Measurements from ENCODE around the gene CMTM3.
"Not testable (repeated sequence)": the region's sequence is repeated elsewhere in the genome, so short reads cannot be mapped to it uniquely, and the experiment has no call there.

Gene CMTM3

GRCh38 chr16:66585481-66586239, 18.8 kb upstream of the CMTM3 start:
- DNase-seq = no peak

DNA sequence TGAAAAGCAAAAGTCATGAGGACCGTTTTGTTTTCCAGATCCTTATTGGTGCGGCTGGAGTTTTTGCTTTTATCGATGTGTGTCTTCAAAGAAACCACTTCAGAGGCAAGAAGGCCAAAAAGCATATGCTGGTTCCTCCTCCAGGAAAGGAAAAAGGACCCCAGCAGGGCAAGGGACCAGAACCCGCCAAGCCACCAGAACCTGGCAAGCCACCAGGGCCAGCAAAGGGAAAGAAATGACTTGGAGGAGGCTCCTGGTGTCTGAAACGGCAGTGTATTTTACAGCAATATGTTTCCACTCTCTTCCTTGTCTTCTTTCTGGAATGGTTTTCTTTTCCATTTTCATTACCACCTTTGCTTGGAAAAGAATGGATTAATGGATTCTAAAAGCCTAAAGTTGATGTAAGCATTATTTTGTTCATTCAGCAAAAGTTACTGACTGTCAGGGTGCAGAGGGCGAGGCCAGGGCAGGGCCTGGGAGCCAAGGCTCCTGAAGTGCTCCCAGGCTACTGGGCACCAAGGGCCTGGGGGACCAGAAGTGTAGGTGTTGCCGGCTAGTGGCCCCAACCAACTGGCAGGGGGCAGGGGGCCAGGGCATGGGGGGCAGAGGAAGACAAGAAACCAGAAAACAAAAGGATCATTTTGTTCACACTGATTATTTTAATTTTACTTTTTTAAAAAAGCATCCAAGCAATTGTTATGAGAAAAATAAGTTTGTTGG, 16.5 kb upstream of the CMTM3 start:
- no peak for DNase-seq

DNA sequence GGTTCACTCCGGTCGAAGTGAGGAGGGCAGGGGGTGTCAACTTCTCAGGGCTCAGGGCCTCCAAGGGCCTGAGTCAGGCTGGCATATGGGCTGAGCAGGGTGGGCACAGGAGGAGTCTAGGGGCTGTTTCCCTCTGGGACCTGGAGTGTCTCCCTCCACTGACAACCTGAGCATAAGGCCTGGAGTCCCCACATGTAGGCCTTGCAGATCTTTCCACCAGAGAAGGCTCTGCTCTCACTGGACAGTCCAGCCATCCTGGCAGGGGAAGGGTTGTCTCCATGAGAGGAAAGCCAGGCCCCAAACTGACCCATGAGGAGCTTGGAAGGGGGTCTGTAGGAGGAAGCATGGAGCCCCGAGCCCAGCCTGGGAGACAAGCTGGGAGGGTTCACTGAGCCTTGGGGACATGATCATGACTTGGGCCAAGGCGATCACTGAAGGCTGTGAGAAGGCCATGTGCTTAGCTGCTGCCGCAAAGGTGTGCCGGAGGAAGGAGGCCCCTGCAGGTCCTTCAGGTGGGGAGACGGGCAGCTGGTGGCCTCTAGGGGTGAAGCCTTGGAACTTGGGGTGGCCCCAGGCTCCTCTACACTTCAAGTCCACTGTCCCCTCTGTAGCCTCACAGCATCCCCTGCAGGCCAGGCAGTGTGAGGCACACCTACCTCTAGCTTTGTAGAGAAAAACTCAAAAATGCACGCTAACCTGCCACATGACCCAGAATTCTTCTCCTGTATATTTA, 15.4 kb upstream of the CMTM3 start:
- DNase-seq = no peak

DNA sequence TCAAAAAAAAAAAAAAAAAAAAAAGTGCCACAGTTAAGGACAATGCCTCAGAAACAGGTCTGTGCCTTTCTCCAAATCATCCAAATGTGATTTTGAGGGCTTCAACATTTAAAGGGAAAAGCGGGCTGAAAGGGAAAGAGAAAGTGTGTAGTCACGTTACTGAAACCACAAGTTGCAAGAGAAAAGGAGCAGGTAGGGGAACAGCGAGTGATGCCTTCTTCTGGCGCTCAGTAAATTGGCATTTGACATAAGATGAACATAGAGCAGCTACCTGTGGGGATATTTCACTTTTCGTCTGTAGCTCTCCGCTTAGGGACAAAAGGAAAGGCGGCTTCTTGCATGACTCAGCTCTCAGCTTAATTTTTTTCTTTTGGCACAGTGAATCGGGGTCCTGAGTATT, 14.2 kb upstream of the CMTM3 start:
- no peak for DNase-seq

DNA sequence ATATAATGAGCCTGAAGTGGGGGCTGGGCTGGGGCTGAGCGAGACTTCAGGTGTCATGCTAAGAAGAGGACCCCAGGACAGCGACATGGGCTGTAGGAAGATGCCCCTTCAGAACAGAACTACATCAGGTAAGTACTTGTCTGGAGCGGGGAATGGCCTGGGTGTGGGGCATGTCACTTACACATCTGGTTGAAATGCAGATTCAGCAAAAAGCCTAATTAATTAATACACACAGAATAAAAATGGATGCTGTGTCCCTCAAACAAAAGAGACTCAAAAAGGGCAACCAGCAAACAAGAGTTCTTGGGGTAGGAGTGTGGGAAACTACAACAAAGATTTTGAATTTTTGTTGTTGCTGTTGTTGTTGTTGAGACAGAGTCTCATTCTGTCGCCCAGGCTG, 13.5 kb upstream of the CMTM3 start:
- DNase-seq = no peak

- no peak for DNase-seq
Measured at GRCh38 chr16:66592241-66592640, 12.3 kb upstream of the CMTM3 start.

DNA sequence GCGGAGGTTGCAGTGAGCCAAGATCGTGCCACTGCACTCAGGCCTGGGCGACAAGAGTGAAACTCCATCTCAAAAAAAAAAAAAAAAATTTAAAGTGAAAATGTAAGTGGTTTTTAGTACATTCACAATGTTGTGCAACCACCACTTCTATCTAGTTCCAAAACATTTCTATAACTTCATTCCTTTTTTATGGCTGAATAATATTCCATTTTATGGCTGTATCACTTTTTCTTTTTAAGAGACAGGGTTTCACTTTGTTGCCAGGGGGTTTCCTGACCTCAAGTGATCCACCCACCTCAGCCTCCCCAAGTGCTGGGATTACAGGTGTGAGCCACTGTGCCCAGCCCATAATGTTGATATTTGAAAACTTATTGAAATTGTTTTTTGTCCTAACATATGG, 11.7 kb upstream of the CMTM3 start:
- no peak for DNase-seq

GRCh38 chr16:66594739-66595138, 9.8 kb upstream of the CMTM3 start:
- DNase-seq = no peak

GRCh38 chr16:66596559-66596958, 7.9 kb upstream of the CMTM3 start:
- not testable (repeated sequence) for DNase-seq

GRCh38 chr16:66596986-66597848, 7.3 kb upstream of the CMTM3 start:
- no peak for DNase-seq

DNA sequence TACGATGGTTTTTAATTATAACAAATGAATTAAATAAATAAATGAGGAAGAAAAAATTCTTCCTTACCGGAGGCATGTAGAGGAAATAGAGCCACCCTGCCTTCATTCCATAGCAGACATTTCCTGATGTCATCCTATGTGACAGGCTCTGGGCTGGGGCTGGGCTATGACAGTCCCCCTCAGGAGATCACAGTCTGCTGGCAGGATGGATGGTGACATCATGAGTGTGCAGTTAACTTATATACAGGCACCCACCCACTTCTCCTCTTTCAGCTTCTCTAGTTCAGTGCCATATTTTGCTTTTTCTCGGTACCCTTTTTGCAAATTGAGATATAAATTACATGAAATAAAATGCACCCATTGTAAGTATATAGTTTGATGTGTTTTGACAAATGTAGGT, 6.4 kb upstream of the CMTM3 start:
- DNase-seq = no peak

- no peak for DNase-seq
Measured at GRCh38 chr16:66599726-66600125, 4.8 kb upstream of the CMTM3 start.

DNA sequence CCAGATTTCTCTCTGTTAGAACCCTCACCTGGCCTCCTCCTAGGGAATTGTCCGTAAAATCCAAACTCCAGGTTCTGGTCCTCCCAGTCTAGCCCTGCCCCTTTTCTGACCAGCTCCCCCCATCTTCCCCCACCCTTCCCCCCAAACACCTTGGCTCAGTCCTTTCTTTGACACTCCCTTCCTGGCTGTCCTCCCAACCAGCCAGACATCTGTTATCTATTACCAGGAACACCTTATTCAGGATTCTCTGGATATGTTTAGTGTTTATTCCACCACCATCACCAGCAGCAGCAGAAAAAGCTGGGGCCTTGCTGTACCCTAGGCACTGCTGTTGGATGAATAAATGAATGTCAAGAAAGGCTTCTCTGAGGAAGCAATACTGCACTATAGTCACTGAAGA, 4.0 kb upstream of the CMTM3 start:
- DNase-seq = no peak

GRCh38 chr16:66601471-66601870, 3.0 kb upstream of the CMTM3 start:
- no peak for DNase-seq

GRCh38 chr16:66603537-66604375, 748 bp upstream of the CMTM3 start:
- peak; percentile 14 for DNase-seq

GRCh38 chr16:66605177-66605978, 874 bp downstream of the CMTM3 start:
- no peak for DNase-seq

- DNase-seq = no peak
Measured at GRCh38 chr16:66605979-66606751, 1.7 kb downstream of the CMTM3 start.

- DNase-seq = peak; percentile 54
Measured at GRCh38 chr16:66608241-66609138, 4.0 kb downstream of the CMTM3 start.

DNA sequence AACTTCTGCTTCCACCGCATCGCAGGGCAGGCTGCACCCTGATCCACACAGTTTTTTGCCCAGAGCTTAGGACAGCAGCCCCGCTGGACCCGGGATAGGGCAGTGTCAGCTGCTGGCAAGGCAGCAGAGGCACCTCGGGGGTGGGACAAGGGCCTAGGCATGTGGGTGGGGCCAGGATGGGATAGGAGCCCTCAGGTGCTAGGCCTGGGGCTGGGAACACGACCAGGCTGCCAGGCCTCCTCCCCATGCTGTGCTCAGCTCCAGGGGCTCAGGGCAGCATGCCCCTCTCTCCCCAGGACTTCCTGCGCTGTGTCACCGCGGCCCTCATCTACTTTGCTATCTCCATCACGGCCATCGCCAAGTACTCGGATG, 4.6 kb downstream of the CMTM3 start:
- DNase-seq = no peak
